Neural cell (in vitro differentiated cells): Measurements from ENCODE around the gene PRKCA.

Source experiments
- EP300 ChIP-seq: fragments of 450-650 bp; conservative IDR thresholded peaks from 2 replicates; pipeline ENCODE4 v1.6.1; 2014; ENCODE audit warnings: antibody characterized with exemption, mild to moderate bottlenecking, moderate library complexity; ENCODE audit not compliant: poor library complexity, severe bottlenecking
- EZH2 ChIP-seq: fragments of 200-600, 300-800 bp; shearing (Covaris generic), sonication (generic); IDR thresholded peaks from 2 replicates; pipeline ENCODE4 v1.6.1; 2014; ENCODE audit warnings: antibody characterized with exemption, low read length, borderline replicate concordance, mild to moderate bottlenecking; ENCODE audit not compliant: insufficient read depth, poor library complexity, severe bottlenecking
- MXI1 ChIP-seq: fragments of 450-650 bp; conservative IDR thresholded peaks from 2 replicates; pipeline ENCODE4 v1.6.1; 2014; ENCODE audit warnings: antibody characterized with exemption, mild to moderate bottlenecking; ENCODE audit not compliant: poor library complexity, severe bottlenecking
- POLR2AphosphoS5 ChIP-seq: IDR thresholded peaks from 2 replicates; pipeline ENCODE4 v1.6.1; 2012
- RAD21 ChIP-seq: fragments of 450-650 bp; conservative IDR thresholded peaks from 2 replicates; pipeline ENCODE4 v1.6.1; 2014; ENCODE audit warnings: antibody characterized with exemption, mild to moderate bottlenecking, moderate library complexity
- SMC3 ChIP-seq: fragments of 450-650 bp; conservative IDR thresholded peaks from 2 replicates; pipeline ENCODE4 v1.6.1; 2014; ENCODE audit warnings: antibody characterized with exemption, mild to moderate bottlenecking, moderate library complexity; ENCODE audit not compliant: poor library complexity
- TAF1 ChIP-seq: IDR thresholded peaks from 2 replicates; pipeline ENCODE4 v1.6.1; 2012; ENCODE audit warnings: low read depth
- TF ChIP-seq, protein P1 (sequence below): fragments of 450-650 bp; IDR thresholded peaks from 2 replicates; pipeline ENCODE4 v1.5.1; 2014; ENCODE audit warnings: antibody characterized with exemption, mild to moderate bottlenecking, moderate library complexity; ENCODE audit not compliant: poor library complexity, severe bottlenecking
- TF ChIP-seq, protein P2 (sequence below): IDR thresholded peaks from 2 replicates; pipeline ENCODE4 v1.6.1; 2012; ENCODE audit warnings: borderline replicate concordance

DNA sequence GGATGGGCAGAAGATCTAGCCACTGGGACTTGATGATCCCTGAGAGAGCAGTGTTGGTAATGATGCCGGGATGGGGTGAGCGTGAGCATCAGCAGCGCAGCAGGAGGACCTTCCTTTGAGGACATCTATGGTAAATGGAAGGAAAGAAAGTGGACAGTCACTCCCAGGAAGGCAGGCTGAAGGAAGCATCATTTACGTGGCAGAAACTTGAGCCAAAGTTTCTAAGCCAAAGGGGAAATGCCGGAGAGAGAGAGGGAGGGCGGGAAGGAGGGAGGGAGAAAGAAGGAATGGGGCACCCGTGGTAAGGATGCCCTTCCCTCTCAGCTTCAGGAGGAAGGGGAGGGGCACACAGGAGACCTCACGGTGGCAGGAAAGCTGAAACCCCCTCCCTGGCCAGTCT is 446.2 kb downstream of the PRKCA start:
- TF ChIP-seq, protein P1, sequence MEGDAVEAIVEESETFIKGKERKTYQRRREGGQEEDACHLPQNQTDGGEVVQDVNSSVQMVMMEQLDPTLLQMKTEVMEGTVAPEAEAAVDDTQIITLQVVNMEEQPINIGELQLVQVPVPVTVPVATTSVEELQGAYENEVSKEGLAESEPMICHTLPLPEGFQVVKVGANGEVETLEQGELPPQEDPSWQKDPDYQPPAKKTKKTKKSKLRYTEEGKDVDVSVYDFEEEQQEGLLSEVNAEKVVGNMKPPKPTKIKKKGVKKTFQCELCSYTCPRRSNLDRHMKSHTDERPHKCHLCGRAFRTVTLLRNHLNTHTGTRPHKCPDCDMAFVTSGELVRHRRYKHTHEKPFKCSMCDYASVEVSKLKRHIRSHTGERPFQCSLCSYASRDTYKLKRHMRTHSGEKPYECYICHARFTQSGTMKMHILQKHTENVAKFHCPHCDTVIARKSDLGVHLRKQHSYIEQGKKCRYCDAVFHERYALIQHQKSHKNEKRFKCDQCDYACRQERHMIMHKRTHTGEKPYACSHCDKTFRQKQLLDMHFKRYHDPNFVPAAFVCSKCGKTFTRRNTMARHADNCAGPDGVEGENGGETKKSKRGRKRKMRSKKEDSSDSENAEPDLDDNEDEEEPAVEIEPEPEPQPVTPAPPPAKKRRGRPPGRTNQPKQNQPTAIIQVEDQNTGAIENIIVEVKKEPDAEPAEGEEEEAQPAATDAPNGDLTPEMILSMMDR = no peak
- TF ChIP-seq RAD21 (no peak), POLR2AphosphoS5 (no peak), MXI1 (no peak), TAF1 (no peak), EZH2 (no peak), EP300 (no peak), SMC3 (no peak)
- TF ChIP-seq, protein P2, sequence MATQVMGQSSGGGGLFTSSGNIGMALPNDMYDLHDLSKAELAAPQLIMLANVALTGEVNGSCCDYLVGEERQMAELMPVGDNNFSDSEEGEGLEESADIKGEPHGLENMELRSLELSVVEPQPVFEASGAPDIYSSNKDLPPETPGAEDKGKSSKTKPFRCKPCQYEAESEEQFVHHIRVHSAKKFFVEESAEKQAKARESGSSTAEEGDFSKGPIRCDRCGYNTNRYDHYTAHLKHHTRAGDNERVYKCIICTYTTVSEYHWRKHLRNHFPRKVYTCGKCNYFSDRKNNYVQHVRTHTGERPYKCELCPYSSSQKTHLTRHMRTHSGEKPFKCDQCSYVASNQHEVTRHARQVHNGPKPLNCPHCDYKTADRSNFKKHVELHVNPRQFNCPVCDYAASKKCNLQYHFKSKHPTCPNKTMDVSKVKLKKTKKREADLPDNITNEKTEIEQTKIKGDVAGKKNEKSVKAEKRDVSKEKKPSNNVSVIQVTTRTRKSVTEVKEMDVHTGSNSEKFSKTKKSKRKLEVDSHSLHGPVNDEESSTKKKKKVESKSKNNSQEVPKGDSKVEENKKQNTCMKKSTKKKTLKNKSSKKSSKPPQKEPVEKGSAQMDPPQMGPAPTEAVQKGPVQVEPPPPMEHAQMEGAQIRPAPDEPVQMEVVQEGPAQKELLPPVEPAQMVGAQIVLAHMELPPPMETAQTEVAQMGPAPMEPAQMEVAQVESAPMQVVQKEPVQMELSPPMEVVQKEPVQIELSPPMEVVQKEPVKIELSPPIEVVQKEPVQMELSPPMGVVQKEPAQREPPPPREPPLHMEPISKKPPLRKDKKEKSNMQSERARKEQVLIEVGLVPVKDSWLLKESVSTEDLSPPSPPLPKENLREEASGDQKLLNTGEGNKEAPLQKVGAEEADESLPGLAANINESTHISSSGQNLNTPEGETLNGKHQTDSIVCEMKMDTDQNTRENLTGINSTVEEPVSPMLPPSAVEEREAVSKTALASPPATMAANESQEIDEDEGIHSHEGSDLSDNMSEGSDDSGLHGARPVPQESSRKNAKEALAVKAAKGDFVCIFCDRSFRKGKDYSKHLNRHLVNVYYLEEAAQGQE = no peak
